Effector memory CD8-positive, alpha-beta T cell (primary cell): ENCODE measurements around the gene VANGL1.
A peak's percentile ranks its signal among the peaks of the same experiment; 100 is the strongest.

Source experiments
- ATAC-seq: fragments of 150-1000 bp; cut with Tn5 transposase; replicated peaks from 2 replicates; pipeline ENCODE4 v1.10.0; 2021; ENCODE audit warnings: mild to moderate bottlenecking, moderate library complexity
- DNase-seq, 3 experiments: peaks; one replicate each; pipeline ENCODE4 v3.0.0; 2021
- H3K27ac Mint-ChIP-seq, 2 donors: one replicate each; pipeline ENCODE4 v1.8.0; 2022; ENCODE audit warnings: mild to moderate bottlenecking in 2 of 2, mixed read lengths in 2 of 2, moderate library complexity in 2 of 2
- H3K27me3 Mint-ChIP-seq, 2 donors: one replicate each; pipeline ENCODE4 v1.8.0; 2022; ENCODE audit warnings: mixed read lengths in 2 of 2
- H3K36me3 Mint-ChIP-seq: one replicate; pipeline ENCODE4 v1.8.0; 2022; ENCODE audit warnings: mild to moderate bottlenecking, moderate library complexity, mixed read lengths; ENCODE audit not compliant: insufficient read depth
- H3K4me1 Mint-ChIP-seq, 2 donors: one replicate each; pipeline ENCODE4 v1.8.0; 2022; ENCODE audit warnings: low read depth in 2 of 2, mixed read lengths in 2 of 2
- H3K4me3 Mint-ChIP-seq, 2 donors: one replicate each; pipeline ENCODE4 v1.8.0; 2022; ENCODE audit warnings: mild to moderate bottlenecking in 2 of 2, mixed read lengths in 2 of 2, moderate library complexity in 2 of 2
- H3K9me3 Mint-ChIP-seq, 2 donors: one replicate each; pipeline ENCODE4 v1.8.0; 2022; ENCODE audit warnings: mixed read lengths in 2 of 2

The VANGL1 gene

DNA sequence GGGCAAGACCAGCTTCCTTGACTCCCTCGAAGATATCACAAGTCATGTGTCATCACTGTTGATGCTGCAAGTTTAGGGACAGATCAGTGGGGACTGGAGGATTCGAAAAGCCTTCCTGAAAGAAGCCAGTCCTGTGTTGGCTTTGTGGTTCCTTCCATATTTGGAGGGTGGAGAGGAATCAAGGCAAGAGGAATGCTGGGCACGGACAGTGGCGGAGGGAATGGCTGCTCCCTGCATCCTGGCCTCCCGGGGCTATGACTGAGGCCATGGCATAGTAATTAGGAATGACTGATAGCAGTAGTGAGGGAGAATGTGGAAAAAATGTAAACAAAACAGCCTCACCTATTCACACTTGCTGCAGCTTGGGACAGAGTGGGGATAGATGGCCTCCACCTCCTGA lies 36.4 kb downstream of the VANGL1 start:
- peaks cover 6% of the 10 kb centered on the region for H3K36me3 Mint-ChIP-seq
- no peak for ATAC-seq

DNA sequence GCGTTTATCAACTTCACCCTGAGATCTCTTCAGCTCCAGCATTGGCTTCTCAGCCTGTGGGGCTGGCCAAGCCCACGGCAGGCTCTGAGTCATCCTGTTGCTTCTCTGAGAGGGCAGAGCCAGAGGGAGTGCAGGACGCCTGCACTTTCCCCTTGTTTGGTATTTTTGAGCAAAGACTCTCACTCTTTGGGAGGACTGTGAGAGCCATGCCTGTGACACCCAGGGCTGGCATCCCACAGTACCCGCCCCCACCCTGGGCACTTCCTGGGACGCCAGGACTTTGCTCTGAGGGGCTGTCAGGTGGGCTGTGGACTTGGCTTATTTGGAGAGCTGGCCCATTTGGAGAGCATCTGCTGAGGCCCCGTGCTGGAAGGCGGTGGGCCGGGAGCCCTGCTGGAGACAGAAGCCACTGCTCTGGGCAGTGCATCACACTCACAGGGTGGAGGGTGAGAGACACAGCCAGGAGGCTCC lies 37.4 kb downstream of the VANGL1 start:
- Mint-ChIP-seq H3K27me3 (no peaks in the 10 kb centered on the region), H3K4me3 (no peak overlapping the region), H3K36me3 (peaks cover 6% of the 10 kb centered on the region), H3K27ac (peak overlapping the region in 1 of 2 donors; percentile 6), H3K4me1 (no peaks in the 10 kb centered on the region), H3K9me3 (no peaks in the 10 kb centered on the region)
- ATAC-seq (no peak), DNase-seq (no peak)

More for the DNA sequence above, 36.4 kb downstream of the VANGL1 start:
- H3K9me3 Mint-ChIP-seq, result no peaks in the 10 kb centered on the region
- DNase-seq, result no peak
- no peaks in the 10 kb centered on the region for H3K27me3 Mint-ChIP-seq
- H3K4me1 Mint-ChIP-seq, result no peaks in the 10 kb centered on the region
- H3K27ac Mint-ChIP-seq, result no peak overlapping the region
- H3K4me3 Mint-ChIP-seq, result no peak overlapping the region

DNA sequence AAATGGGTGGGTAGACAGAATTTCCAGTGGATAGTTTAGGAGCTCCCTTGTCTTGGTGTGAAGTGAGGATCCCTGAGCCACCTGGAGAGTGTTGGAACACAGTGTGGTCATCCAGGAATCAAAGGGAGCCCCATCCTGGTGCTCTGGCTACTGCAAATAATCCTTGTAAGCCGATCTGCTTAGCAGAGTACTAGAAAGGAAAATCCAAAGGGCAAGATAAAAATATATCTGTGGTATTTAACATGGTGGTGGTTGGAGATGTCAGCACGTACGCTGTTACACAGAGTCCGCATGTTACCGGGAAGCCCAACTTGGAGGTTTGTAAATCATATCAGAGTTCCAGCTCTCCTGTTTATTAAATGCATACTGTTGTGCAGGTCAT lies 39.0 kb downstream of the VANGL1 start:
- no peaks in the 10 kb centered on the region for H3K27me3 Mint-ChIP-seq
- H3K27ac Mint-ChIP-seq, result no peak overlapping the region
- DNase-seq, result no peak
- H3K4me1 Mint-ChIP-seq, result no peaks in the 10 kb centered on the region
- peaks cover 6% of the 10 kb centered on the region for H3K36me3 Mint-ChIP-seq
- no peaks in the 10 kb centered on the region for H3K9me3 Mint-ChIP-seq
- no peak overlapping the region for H3K4me3 Mint-ChIP-seq
- ATAC-seq, result no peak

DNA sequence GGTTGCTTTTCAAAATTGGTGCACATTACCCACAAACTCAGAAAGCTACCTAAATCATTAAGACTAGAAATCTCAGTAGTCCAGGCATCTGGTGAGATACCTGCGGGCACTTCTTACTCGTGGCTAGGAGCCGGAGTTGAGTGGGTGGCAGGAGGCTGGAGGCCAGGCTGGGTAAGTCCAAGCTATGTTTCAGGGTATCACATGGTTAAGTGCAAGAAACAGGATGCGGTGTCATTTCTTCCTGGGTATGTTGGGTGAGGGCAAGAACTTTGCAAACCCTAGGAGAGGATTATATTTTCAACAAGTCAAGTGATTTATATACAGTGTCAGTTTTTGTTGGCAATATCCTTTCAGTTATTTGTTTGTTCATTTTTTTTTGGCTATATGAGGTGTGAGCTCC lies 41.0 kb downstream of the VANGL1 start:
- Mint-ChIP-seq H3K4me1 (no peaks in the 10 kb centered on the region), H3K4me3 (no peak overlapping the region), H3K9me3 (no peaks in the 10 kb centered on the region), H3K27ac (no peak overlapping the region), H3K36me3 (peaks cover 6% of the 10 kb centered on the region), H3K27me3 (no peaks in the 10 kb centered on the region)
- DNase-seq (no peak), ATAC-seq (no peak)

DNA sequence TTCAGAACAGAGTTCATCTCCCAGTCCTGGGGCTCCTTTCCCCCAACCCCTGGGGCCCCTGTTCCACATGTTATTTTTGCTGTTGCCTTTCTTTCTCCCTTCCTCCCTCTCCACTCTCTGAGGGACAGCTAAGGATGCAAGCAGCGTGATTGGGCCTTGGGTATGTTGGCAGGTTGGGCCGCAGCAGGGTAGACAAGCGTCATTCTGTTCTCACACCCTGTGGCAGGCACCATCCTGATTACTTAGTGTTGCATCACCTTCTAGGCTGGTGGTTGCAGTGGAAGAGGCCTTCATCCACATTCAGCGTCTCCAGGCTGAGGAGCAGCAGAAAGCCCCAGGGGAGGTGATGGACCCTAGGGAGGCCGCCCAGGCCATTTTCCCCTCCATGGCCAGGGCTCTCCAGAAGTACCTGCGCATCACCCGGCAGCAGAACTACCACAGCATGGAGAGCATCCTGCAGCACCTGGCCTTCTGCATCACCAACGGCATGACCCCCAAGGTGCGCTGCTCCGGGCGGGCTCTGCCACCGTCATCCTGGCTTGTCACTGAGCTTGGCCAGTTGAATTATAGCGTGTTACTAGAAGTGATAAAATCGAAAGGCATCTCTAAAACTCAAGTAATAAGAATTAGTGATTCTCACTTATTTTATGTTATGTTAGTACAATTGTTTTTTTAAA lies 43.4 kb downstream of the VANGL1 start:
- H3K4me3 Mint-ChIP-seq, result no peak overlapping the region
- peaks cover 6% of the 10 kb centered on the region for H3K36me3 Mint-ChIP-seq

DNA sequence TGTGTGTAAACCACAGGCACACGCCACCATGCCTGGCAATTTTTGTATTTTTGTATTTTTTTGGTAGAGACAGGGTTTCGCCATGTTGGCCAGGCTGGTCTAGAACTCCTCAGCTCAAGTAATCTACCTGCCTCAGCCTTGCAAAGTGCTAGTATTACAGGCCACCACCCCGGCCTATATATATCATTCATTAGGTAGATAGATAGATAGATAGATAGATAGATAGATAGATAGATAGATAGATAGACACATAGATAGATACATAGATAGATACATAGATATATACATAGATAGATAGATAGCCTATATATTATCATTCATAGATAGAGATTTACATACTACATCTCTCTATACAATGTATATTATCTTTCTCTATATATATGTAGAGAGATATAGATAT lies 46.0 kb downstream of the VANGL1 start:
- Mint-ChIP-seq H3K9me3 (no peaks in the 10 kb centered on the region), H3K4me3 (no peak overlapping the region), H3K4me1 (no peaks in the 10 kb centered on the region), H3K27ac (no peak overlapping the region), H3K36me3 (peaks cover 7% of the 10 kb centered on the region), H3K27me3 (no peaks in the 10 kb centered on the region)
- DNase-seq (no peak), ATAC-seq (no peak)

More for the DNA sequence above, 43.4 kb downstream of the VANGL1 start:
- Mint-ChIP-seq H3K27ac (no peak overlapping the region), H3K4me1 (no peaks in the 10 kb centered on the region), H3K27me3 (no peaks in the 10 kb centered on the region), H3K9me3 (no peaks in the 10 kb centered on the region)
- no peak for ATAC-seq
- no peak for DNase-seq

DNA sequence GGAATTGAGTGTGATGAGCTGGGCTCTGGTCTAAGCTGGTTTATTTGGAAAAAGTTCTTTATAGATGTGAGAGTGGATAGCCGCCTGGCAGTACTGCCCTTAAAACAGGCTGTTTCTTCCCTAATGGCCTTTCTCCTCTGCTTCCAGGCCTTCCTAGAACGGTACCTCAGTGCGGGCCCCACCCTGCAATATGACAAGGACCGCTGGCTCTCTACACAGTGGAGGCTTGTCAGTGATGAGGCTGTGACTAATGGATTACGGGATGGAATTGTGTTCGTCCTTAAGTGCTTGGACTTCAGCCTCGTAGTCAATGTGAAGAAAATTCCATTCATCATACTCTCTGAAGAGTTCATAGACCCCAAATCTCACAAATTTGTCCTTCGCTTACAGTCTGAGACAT lies 49.2 kb downstream of the VANGL1 start:
- no peaks in the 10 kb centered on the region for H3K27me3 Mint-ChIP-seq
- no peak overlapping the region for H3K27ac Mint-ChIP-seq
- H3K9me3 Mint-ChIP-seq, result no peaks in the 10 kb centered on the region
- ATAC-seq (no peak), DNase-seq (no peak)
- H3K4me1 Mint-ChIP-seq, result no peaks in the 10 kb centered on the region
- H3K4me3 Mint-ChIP-seq, result no peak overlapping the region
- H3K36me3 Mint-ChIP-seq, result peaks cover 5% of the 10 kb centered on the region

DNA sequence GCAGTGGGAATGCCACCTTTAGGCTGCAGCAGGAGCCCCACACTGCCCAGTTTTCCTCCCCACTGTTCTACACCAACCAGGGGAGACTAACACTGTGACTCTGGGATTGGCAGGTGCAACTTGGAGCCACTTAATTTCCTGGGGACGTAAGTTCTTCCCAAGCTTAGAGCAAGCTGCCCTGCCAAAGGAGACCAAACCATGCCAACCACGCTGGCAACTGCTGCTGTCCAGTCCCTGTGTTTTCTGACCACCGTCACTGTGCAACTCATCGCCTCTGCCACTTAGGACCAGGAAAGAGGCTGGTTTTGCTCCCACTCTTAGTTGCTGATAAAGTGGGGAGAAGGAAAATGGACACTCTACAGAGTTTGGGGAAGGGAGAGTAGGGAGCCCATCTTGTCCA lies 50.5 kb downstream of the VANGL1 start:
- DNase-seq, result no peak
- Mint-ChIP-seq H3K27me3 (no peaks in the 10 kb centered on the region), H3K9me3 (no peaks in the 10 kb centered on the region), H3K4me3 (no peak overlapping the region), H3K36me3 (peaks cover 5% of the 10 kb centered on the region), H3K27ac (no peak overlapping the region), H3K4me1 (no peaks in the 10 kb centered on the region)
- no peak for ATAC-seq

DNA sequence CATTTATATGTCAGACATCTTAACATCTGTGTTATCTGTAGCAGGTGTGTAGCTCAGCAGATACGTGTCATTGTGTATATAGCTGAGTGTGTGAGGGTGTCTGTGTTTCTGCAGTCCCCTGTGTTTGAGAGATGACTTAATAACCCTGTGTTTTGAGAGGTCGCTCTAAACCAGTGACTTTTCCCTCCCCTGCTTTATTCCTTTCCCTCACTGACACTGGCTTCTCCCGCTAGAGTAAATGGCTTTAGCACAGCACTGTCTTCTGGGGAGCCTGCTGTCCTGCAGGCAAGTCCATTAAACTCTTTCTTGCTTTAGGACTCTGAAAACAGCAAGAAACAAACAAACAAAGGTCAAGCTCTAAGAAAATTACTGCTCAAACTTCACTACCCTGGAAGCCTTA lies 53.0 kb downstream of the VANGL1 start:
- H3K4me1 Mint-ChIP-seq, result no peaks in the 10 kb centered on the region
- DNase-seq (no peak), ATAC-seq (no peak)
- H3K27me3 Mint-ChIP-seq, result no peaks in the 10 kb centered on the region
- H3K27ac Mint-ChIP-seq, result no peak overlapping the region
- no peaks in the 10 kb centered on the region for H3K9me3 Mint-ChIP-seq
- H3K36me3 Mint-ChIP-seq, result peaks cover 5% of the 10 kb centered on the region
- H3K4me3 Mint-ChIP-seq, result no peak overlapping the region

DNA sequence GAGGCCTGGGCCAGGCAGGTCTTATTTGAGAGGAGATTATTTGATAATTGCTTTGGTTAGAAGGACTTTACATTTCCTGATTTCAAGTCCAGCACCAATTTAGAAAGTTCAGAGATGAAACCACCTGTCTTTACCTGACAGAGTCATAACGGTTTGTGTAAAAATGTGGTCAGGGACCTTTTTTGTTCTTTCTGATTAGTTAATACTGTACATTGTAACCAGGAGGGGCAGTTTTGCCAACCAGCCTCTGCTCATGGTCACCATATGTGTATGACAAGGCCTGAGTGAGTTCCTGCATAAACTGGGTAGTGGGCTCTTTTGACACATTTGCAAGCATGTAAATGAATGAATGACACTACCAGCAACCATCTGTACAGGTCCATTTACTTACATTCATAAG lies 55.8 kb downstream of the VANGL1 start:
- DNase-seq, result no peak
- Mint-ChIP-seq H3K4me3 (no peak overlapping the region), H3K27me3 (peaks cover 7 to 8% of the 10 kb centered on the region in 2 donors), H3K9me3 (no peaks in the 10 kb centered on the region), H3K4me1 (no peaks in the 10 kb centered on the region), H3K36me3 (no peaks in the 10 kb centered on the region), H3K27ac (no peak overlapping the region)
- ATAC-seq, result no peak

DNA sequence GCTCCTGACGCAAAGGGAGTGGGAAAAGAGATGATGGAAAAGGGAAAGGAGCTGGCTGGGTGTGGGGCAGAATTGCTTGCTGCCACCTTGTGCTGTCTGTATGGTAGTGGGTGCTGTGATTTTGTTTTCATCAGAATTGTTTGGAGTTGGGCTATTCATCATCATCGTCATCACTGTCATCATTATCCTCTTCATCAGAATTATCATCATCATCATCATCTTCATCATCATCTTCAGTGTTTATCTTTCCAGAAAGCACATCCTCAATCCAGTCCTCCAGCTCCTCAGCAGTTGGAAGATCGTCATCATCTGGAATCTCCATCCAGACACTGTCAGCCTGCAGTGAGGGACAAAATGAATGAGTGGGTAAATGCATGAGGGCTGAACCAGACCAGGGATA lies 59.3 kb downstream of the VANGL1 start:
- Mint-ChIP-seq H3K27ac (no peak overlapping the region), H3K27me3 (peaks cover 9 to 14% of the 10 kb centered on the region in 2 donors), H3K9me3 (no peaks in the 10 kb centered on the region), H3K4me1 (no peaks in the 10 kb centered on the region), H3K4me3 (no peak overlapping the region), H3K36me3 (no peaks in the 10 kb centered on the region)
- ATAC-seq, result no peak
- no peak for DNase-seq

DNA sequence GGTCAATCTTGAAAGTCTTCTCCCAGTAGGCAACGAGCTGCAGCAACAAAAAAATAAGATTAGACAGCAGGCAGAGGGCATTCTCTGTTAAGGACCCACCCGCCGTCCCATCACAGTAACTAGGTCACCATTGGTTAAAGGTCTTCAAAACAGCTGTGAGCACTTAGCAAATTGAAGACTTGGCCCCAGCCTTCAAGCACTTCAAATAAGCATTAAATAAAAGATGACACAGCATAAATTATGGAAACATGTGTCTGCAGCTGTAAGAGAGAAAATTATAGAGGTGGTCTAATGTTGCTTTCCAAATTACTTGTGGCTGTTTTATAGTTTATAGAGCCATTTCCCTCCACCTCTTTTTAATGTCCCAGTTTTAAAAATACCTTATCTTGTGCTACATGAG lies 61.2 kb downstream of the VANGL1 start:
- no peaks in the 10 kb centered on the region for H3K36me3 Mint-ChIP-seq
- ATAC-seq (no peak), DNase-seq (no peak)
- H3K9me3 Mint-ChIP-seq, result no peaks in the 10 kb centered on the region
- peaks cover 14 to 20% of the 10 kb centered on the region in 2 donors for H3K27me3 Mint-ChIP-seq
- no peaks in the 10 kb centered on the region for H3K4me1 Mint-ChIP-seq
- H3K4me3 Mint-ChIP-seq, result no peak overlapping the region
- H3K27ac Mint-ChIP-seq, result no peak overlapping the region

DNA sequence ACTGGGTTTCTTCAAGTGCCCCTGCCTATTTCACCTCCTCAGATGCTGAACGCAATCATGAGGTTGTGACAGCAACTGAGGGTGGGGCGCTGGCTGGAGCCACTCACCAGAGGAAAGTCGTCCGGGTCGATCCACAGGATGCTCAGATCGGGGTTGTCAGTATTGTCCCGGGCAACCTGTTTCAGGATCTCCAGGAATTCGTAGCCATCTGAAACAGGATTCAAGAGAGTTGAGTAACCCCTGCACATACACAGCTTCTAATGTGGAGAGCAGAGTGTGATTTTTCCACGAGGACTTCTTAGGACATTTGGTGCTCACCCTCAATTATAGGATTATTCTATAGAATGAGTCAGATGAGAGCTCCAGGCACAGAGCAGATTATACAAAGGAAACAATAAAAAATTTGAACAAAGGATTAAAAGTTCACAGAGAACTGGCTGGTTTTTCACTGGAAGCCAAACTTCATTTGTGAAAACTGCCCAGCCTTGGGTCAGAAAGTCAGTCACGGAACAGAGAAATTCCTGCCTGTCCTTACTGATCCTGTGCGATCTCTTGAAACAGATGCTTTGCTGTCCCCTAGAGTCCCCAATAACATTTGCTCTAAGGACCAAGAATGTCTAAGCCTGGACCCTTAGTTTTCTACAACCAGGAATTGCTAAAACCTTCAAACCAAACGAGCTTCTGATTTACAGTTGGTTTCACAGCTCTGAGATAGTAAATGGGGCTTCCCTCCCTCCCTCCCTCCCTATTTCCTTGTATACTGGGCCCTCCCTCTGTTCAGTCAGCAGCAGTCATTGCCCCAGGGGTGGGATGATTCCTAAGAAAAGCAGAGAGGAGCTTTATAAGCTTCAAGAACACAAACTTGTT lies 63.5 kb downstream of the VANGL1 start:
- ATAC-seq (no peak), DNase-seq (no peak)
- Mint-ChIP-seq H3K4me3 (no peak overlapping the region), H3K36me3 (no peaks in the 10 kb centered on the region), H3K4me1 (no peaks in the 10 kb centered on the region), H3K27me3 (peaks cover 19 to 36% of the 10 kb centered on the region in 2 donors), H3K9me3 (no peaks in the 10 kb centered on the region), H3K27ac (no peak overlapping the region)

DNA sequence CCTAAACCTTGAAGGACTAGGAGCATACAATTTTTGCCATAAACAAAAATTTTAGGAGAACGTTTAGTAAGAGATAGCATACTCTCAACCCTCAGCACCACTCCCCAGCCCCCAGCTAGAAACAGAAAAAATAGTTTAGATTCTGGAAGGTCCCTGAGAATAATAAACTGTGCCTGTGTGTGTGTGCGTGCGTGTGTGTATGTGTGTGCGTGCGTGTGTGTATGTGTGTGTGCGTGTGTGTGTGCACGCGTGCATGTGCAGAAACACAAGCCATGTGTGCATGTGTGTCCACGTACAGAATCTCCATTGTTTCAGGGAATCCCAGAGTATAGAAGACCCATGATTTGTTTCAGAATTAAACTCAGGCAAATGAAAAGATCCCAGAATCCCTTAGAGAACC lies 64.2 kb downstream of the VANGL1 start:
- no peaks in the 10 kb centered on the region for H3K9me3 Mint-ChIP-seq
- H3K4me1 Mint-ChIP-seq, result no peaks in the 10 kb centered on the region
- no peak for DNase-seq
- no peak overlapping the region for H3K27ac Mint-ChIP-seq
- no peaks in the 10 kb centered on the region for H3K36me3 Mint-ChIP-seq
- ATAC-seq, result no peak
- no peak overlapping the region for H3K4me3 Mint-ChIP-seq
- peaks cover 22 to 43% of the 10 kb centered on the region in 2 donors for H3K27me3 Mint-ChIP-seq
